KG1 (cell line): ENCODE data around the gene PRDM15.

Source experiments
- DNase-seq: peaks from one replicate; lab custom pipeline; 2025; lab: John Stamatoyannopoulos, UW

Gene PRDM15

DNA sequence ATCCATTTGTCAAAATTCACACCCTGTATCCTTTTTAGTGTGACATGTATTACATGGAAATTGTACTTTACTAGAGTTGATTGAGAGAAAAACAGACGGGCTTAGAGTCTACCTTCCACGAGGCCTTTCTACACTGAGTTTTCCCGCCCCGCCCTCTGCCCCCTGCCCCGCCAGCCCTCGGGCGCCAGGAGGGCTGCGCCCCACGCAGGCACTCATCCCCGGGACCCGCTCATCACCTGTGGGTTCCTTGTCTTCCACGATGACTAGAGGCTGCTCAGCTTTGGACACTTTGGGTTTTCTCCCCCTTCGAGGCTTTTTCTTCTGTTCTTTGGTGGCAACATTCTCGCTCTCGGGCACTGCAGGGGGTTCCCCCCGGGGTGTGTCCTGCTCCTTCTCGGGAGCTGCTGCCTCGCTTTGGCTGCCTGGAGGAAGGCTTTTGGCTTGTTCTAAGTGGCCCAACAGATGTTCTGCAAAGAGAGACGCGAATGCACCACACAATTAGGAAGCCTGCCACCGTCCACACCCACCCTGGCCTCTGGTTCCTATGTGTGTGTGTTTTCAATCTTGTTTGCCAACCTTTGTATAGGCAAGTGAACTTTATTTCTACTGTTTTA lies 39.6 kb downstream of the PRDM15 start:
- DNase-seq = no peak

DNA sequence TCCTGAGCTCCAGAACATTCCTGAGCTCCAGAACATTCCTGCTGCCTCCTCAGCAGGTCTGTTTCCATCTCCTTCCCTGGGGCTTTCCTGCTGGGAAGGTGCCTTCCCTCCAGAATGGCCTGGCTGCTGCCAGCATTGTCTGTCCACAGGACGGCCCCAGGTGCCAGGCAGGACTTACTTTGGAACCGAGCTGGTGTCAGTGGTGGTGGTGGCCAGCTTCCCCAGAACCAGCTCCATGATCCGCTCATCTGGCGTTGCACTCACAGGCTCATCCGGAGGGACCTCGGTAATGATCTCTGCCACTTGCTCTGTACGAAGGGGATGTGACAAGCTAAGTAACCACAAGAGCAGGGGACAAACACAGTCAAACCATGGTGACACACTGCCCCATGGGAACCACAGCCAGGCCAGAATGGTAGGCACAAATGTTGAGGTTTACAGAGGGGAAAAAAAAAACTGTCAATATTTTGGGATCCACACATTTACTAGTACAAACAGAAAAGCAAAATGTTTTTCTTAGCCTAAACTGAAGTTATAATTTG lies 41.3 kb downstream of the PRDM15 start:
- DNase-seq = no peak

DNA sequence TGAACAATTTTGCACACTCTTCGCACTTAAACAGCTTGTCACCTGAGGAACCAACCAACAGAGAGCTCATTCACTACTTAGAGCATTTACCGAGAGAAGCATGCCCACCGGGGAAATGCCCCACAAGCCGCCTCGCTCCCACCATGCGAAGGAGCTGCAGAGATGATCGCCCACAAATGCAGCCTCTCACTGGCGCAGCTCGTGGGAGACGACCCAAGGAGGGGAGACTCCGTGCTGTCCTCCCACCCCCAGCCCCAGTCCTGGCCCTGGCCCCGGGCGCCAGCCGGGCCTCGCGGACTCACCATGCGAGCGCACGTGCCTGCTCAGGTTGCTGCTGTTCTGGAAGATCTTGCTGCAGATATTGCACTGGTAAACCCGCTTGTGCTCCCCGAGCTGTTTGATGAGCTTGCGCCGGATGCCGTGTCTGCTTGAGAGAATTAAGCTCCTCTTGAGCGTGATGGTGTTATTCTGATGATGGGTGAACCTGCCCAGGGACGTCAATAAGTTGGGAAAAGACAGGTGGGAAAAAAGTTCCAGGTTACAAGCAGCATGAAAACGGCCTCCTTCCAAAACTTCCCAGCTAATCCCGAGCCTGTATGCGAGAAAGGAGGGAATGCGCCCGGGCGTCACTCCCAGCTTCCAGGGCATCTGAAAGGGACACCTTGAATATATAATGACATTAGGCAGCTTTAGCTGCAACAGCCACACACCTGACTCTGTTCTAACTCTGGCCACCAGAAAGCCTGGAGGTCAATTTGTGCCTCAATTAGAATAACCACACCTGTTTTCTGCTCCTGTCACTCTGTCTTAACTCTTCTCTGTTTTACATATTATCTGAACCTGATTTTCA lies 42.8 kb downstream of the PRDM15 start:
- DNase-seq = no peak

DNA sequence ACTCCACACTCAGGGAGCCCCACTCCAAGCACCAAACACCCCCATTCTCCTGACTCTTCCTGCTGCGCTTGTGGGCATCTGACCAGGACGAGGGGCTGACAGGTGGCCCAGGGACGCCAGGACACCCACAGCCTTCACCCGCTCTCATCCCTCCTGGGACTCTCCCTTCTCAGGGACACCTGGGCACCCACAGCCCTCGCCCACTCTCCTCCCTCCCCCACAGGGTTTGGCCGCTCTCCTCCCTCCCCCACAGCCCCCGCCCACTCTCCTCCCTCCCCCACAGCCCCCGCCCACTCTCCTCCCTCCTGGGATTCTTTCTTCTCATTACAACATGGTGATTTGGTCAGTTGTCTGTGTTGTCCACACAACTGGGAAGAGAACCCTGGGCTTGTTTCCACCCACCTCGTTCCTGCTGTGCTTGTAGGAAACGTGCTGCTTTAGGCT lies 43.4 kb downstream of the PRDM15 start:
- no peak for DNase-seq

DNA sequence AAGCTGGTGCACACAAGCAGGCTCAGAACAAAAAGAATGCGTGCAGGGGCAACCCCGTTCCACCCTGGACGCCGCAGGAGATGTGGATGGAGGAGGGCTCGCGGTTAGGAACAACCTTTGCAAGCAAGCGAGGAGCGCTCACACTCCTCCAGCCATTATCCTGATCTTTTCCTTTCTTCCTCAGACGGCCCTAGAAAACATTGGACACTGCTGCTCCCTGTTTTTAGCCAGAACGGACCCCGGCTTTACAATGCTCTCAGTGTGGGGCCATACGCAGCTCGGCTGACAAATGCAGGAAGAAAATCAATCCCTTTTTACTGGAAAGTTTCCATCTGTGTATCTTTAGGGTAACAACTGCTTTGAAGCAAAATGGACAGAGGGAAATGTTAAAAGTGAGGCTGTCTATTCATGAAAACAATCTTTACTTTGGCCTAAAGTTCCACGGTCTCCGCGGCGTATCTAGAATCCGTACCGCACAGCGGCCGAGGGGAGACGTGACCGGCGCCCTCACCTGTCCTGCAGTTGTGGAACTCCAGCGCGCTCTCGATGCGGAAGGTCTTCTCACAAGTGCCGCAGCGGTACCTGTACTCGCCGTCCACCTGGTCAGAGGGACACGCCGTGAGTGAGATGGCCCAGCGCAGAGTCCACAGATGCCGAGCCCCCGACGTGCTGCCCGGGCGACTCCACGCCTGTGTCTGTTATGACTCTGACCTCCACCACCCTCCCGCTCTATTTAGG lies 44.0 kb downstream of the PRDM15 start:
- DNase-seq = no peak

DNA sequence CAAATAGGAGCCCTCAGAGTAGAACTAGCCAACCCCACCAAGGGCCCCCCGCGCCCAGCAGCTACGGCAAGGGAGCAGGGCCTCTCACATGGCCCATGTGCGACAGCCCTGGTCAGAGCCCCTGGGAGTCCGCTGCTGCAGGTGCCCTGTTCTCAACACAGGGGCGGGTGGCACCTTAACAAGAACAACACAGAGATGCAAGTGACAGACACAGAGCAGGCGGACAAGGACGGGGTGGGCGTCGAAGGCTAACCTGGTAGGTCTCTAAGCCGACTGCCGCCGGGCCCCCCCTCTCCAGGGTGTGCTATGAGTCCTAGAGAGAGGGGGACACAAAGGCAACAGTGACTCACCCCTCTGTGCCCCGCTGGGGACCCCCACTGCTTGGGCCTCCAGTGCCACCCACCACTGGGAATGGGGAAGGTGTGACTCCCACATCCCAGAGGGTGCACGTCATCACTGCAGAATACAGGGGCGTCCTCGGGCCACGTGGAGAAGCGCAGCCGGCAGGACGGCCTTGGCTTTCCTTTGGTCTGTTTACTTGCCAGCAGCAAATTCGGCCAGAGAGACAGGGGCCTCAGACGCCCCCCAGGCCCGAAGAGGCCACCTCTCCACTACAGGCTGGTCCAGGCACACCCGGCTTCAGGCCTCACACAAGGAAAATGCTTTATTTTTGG lies 44.8 kb downstream of the PRDM15 start:
- no peak for DNase-seq

DNA sequence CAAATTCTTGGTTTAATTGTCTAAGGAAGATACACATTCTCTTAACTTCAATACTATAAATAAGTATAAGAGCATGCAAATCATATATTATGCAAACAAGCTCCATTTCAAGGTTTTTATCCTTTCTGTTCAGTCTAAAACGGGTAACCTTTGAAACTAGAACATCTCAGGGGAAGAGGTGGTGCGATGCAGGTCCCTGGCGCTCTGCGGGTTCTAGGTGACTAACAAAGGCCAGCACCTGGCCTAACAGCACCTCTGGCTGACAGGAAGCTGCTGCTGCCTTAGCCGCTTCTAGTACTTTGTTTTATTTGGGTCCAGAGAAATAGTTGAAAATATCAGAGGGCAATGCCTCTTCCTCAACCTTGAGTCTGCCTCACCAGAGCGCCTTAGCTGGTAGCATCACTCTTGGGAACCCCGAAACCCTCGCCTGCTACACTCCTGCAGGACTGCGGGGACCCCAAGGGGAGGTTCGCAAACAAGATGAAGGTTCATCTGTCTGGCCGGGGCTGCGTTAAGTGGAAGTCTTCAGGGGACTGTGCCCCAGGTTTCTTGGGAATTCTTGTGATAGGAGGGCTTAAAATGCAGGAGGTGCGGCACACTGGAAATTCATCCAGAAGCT lies 45.5 kb downstream of the PRDM15 start:
- DNase-seq = no peak

DNA sequence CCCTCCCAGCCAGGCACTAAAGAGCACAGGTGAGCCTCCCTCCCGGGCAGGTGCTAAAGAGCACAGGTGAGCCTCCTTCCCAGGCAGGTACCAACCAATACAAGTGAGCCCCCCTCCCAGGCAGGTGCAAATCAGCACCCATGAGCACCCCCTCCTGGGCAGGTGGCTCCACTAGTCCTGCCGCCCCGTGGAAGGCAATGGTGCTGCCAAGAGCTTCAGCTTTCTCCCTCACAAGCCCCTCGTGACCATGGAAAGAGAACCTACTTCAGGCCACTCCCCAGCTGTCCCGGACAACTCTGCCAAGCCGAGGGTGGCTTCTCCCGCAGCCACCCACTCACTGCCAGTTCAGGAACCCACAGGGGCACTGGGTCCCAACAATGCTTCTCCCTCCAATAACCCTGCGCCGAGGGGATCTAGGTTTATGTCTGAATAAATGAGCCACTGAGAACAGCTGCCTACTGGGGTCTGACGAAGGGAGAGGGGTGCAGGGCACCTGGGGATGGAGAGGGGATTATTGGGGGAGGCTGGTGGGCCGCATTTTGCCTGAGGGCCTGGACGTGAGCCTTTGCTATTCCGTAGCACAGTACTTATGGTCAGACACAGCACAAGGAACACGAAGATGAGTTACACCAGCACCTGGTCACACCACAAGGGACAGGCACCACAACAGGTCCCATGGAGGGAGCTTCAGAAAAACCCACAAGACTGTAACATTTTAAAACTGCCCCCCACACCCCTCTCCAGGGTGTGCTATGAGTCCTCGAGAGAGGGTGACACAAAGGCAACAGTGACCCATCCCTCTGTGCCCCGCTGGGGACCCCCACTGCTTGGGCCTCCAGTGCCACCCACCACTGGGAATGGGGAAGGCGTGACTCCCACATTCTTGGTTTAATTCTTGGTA lies 46.3 kb downstream of the PRDM15 start:
- DNase-seq = no peak

DNA sequence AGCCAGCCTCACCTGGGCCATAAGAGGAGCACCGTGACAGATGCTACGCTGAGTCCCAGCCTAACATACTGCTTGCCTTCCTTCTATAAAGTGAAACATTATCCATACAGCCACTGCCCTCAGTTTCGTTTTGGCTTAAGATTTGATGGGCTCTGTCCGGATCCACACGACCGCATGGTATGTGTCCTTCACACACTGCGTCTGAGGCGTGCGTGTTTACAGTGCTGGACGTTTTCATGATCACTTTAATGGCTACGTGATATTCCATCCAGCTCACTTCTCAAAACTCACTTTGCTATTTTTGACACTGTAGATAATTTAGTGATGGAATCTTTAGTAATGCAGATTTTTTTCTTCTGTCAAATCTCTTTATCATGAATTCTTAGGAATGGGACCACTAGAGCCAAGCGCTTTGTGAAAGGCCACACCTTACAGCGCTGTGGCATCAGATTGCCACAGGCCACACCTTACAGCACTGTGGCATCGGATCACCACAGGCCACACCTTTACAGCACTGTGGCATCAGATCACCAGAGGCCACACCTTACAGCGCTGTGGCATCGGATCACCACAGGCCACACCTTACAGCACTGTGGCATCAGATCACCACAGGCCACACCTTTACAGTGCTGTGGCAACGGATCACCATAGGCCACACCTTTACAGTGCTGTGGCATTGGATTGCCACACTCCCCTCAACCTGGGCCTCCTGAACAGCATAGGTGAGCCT lies 47.1 kb downstream of the PRDM15 start:
- no peak for DNase-seq

DNA sequence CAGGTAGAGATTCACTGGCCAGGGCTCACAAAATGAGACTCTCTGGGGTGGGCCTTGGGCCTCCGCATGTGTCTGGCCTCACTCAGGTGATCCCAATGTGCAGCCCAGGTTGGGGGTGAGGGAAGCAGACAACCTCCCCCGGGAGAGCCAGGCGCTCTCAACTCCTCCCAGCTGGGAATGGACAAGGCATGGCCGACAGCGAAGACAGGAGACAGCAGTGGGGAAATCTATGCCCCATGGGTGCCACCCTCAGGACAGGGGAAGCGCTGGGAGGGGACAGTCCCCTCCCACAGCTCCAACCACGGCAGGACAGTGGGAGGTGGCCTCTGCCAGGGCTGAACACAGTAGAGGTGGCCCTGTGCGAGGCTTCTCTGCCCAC lies 47.7 kb downstream of the PRDM15 start:
- no peak for DNase-seq

DNA sequence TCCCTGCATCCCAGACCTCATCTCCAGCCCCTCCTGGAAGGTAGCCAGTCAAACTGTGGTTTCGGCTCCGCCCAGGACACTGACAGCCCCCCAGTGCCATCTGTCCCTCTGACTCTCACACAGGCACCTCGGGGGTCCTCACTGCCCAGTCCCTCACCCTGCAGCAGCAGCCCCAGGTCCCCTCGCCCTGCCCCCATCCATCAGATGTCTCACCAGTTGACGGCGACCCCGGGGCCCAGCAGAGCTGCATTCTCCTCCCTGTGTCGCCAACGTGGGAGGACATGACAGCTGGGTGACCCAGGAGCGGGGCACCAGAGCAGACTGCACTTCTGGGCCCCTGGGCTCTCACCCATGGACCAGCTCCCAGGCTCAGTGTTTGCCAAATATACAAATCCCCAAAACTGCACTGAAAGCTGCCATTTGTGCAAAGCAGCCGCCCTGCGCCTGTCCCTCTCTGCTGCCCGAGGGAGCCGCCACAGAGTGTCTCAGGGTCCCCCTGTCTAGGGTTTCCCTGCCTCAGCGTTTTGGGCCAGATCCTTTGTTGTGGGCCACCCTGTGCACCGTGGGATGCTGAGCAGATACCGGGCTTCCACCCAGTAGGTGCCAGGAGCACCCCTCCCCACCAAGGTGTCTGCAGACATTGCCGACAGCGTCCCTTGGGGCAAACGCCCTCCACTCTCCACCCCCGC lies 48.2 kb downstream of the PRDM15 start:
- DNase-seq = no peak

DNA sequence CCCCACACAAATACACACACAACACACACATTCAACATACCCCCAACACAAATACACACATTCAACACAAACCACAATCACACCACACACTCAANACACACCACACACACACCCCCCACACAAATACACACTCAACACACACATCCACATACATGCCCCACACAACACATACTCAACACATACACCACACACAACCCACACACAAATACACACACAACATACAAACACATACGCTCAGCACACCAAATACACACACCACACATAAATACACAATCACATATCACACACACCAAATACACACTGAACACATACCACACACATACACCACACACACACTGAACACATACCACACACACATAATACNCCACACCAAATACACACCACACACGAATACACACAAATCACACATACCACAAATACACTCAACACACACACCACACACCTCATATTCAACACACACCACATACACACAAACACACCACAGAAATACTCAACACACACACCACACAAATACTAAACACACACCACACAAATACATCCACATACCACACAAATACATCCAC lies 48.9 kb downstream of the PRDM15 start:
- no peak for DNase-seq

DNA sequence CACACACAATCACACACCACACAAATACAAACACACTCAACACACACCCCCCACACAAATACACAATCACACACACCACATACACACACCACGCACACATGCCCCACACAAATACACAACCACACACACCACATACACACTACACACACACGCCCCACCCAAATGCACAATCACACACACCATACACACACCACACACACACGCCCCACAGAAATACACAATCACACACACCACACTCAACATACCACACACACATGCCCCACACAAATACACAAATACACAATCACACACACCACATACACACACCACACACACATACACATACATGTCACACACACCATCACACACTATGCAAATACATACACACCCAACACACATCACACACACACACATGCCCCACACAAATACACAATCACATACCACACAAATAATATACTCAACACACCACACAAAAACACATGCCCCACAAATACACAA lies 50.2 kb downstream of the PRDM15 start:
- DNase-seq = no peak

DNA sequence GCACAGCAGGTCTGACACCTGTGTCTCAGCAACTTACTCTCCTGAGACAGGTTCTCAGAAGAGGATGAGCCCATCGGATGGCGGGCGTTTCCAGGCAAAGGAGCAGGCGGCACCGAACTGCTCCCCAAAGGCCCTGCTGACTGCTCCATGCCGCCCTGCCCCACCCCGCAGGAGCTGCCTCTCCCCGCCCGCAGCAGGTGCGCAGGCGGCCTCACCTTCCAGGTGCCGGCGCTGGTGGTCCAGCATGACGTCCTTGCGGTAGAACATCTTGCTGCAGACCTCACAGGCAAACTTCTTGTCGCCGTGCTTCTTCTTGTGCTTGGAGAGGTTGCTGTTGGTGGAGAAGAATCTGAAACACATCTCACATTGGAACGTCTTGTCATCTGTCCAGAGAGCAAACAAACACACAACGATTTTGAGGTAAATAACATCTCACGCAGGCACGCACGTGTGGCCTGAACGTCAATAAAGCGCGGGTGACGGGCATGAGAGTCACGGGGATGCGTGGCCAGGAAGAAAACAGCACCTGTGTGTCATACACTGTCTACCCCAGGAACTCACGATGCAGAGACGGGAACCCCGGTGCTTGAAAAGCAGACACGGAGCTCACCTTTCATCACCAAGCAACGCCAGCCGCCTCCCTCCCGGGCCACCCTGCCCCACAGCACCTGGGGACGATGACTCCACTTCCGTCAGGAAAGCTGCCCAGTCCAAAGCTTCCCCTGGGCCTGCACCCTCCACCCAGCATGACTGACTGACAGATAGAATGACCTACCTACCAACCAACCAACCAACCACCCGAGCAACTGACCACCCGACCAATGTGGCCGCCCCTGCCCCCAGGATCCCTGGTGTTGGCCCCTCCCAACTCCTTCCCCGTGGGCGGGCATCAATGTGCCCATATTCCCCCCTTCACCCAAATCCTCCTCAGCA lies 50.9 kb downstream of the PRDM15 start:
- no peak for DNase-seq

DNA sequence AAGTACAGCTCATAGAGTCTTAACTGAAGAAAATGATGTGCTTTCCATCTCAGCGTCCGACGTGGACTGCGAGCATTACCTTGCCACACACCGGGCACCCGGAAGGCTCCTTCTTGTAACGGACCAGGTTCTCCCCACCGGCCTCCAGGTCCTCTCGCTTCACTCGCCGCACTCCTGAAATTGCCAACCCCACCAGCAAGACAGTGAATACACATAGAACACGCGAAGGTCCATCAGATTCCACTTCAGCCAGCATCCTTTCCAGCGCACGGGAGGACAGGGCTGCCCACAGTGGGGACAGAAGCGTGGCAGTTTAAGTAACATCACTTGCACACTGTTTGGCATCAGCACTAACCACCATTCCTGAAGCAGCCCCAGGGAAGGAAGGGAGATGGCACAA lies 53.3 kb downstream of the PRDM15 start:
- no peak for DNase-seq

DNA sequence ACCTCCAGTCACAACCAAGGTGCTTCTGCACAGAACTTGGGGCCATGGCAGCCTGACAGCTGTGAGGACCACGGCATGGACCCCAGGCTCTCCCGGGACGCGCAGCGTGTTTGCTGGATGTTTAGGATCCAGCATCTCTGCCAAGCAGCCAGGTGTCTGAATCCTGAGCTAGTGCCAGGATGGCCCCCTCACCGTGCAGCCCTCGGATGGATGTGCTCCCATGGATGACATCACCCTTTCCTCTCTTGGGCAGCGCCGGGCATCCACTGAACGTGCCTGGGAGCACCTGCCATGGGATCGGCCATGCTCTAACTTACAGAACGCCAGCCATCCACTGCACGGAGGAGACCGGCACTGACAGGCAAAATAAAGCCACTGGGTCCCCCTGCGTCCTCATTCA lies 53.9 kb downstream of the PRDM15 start:
- no peak for DNase-seq

DNA sequence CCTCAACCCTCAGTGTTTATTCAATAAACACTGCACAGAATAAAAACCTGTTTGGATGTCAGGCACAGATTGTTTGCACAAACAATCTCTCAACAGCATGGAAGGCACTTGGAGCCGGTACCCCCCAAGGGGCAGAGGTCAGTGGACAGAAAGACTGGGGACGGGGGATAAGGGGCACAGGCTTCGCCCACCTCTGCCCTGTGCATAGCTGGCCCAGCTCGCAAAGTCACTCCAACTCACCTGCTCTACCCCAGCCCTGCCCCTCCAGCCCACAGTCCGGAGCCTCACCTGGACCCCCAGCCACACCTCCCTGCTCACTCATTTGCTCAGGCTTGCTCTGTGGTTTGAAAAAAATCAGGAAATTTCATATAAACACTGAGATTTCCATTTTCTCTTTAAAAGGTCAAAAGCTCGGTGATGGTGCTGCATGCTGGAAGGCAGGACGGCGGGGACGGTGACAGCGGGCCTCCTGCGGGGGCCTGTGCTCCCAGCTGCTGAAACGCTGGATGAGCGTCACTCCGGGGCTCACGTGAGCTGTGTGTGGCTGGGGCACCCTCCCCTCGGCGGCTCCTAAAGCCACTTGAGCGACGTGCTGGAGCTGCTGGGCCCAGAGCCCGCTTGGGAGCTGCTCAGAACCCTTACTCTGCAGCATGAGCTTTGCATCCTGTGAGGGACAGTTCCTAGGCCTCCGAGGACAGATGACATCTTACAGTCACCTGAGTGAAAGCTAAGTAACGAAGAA lies 54.5 kb downstream of the PRDM15 start:
- DNase-seq = no peak
